NCI-H748 treated with DMSO at 0.1 percent for 48 hours (cell line): ENCODE results near the gene SAMM50.

Source experiments
- DNase-seq: peaks from one replicate; lab custom pipeline; 2025; lab: John Stamatoyannopoulos, UW

Gene SAMM50

DNA sequence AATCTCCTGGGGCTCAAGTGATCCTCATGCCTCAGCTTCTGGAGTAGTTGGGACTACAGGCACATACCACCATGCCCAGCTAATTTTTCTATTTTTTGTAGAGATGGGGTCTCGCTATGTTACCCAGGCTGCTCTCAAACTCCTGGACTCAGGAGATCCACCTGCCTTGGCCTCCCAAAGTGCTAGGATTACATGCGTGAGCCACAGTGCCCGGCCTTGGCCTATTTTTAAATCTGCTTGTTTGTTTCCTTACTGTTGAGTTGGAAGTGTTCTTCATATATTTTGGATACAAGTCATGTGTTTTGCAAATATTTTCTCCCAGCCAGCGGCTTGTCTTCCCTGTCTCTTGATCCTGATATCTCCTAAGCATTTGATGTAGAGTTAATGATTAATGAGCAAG is 73.8 kb downstream of the SAMM50 start:
- no peak for DNase-seq

DNA sequence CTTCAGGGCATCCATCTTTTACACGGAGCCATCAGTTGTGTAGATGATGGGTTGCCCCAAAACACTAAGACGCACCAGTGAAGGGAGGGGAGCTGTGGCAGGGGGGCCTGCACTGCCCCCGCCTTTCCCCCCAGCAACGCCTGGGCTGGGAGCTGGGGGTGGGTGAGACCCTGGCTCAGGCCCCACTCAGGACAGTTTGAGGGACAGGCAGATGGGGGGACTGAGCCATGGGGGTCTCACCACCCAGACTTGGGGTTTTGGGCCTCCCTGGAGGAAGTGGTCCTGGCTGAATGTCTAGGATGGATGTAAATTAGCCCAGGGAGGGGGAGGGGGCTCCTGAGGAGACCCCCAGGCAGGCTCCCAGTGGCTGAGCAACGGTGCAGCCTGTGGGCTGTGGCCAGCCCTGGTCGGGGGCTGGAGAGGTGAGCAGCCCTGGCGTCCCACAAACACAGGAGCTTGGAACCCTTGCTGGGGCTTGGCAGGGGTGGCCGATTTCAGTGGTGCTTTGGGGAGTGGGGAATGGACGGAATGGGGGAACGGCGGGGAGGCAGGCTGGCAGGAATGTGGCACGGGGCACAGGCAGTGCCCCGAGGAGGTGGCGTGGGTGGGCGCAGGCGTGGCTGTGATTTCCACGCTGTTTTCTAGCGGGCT is 74.9 kb downstream of the SAMM50 start:
- no peak for DNase-seq

DNA sequence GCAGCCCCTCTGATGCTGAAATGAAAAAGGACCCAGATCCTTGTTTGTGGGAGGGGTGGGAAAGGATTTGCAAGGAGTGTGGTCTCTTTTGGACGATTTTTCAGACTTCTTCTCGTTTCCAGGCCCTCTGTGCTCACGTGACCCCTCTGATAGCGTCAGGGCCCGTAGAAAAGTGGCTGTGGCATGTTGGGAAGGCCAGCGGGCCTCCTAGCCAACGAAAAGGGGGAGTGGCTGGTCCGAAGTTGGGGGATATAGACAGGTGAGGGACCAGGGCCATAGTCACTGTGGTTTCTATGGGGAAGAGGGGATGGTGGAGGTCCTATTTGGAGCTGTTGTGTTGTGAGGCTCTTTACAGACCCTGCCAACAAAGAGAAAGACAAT is 75.5 kb downstream of the SAMM50 start:
- no peak for DNase-seq

- DNase-seq = peak; percentile 12
These were observed 76.1 kb downstream of the SAMM50 start for GRCh38 chr22:44031158-44031952.

DNA sequence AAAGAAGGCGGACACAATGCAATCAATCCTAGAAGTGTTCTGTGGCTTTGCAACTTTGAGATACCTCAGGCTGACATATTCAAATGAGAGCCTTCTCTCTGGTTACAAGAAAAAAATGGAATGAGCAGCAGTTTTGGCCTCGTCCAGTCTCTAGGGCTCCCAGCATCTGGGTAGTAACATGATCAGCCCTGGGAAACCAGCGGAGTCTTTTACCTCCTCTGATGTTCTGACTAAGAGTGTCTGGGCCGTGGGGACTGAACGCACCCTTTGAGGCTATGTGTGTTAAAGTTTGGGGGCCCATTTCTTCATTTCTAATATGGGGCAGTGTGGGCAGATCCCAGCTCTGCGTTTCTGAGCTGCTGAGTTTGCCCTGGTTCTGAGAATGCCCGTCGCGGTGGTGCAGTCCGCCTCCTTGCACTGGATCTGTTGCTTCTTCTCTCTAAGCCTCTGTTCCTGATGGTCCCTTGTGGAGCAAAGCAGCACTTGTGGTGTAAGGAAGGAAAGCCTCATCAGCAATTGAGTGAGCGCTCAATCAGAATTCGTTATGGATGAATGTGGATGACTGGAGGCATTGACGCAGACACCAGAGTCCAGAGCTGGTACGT is 77.0 kb downstream of the SAMM50 start:
- DNase-seq = no peak

GRCh38 chr22:44033287-44033686 is 78.0 kb downstream of the SAMM50 start:
- no peak for DNase-seq

DNA sequence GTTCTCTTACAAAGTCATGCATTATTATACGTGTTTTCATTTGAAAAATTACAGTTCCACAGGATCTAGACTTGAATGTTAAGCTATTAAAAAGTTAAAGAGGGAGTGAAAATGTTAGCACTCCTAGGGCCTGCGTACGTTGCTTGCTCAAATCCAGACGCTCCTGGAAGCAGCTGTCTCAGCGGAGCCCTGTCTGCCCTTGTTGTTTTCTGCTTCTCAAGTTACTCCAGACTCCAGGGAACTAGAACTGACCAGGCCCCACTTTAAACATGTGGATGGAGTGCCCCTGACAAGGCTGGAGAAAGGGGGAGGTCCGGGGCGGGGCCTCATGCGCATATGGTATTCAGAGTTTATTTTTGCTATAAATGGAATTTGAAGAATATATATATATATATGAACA is 78.5 kb downstream of the SAMM50 start:
- no peak for DNase-seq

DNA sequence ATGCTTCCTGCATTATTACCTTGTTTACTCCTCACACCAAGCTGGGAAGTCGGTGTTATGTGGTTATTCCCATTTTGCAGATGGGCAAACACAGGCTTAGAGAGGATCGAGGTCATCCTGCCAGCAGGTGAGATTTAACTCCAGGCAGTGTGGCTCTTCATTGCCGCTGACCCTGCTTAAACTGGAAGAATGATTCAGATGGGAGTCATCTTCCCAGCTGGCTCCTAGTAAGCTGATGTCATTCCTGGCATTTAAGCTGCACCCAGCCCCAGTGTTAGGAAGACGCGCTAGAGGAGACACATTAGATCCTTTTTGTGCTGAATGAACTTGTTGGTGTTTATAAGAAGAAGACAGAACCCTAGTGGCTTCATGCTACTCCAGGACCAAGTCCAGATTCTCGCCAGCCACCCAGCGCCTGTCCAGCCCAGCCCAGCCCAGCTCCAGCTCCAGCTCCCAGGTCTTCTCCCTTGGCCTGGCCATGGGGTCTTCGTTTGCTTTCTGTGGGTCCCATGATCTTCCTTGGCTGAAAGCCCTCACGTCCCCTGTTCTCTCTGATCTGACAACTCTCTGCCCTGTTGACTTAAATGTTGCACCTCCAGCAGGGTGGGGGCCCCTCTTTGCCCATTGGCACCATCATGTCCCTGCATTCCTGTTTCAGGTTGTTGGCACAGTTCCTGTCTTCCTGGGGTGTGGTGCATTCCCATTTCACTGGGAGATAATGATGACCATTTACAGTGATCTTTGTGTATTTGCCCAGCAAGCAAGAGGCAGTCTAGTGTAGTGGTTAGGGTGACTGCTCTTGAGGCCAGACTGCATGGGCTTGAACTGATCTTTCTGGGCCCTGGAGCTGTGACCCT is 82.5 kb downstream of the SAMM50 start:
- no peak for DNase-seq

DNA sequence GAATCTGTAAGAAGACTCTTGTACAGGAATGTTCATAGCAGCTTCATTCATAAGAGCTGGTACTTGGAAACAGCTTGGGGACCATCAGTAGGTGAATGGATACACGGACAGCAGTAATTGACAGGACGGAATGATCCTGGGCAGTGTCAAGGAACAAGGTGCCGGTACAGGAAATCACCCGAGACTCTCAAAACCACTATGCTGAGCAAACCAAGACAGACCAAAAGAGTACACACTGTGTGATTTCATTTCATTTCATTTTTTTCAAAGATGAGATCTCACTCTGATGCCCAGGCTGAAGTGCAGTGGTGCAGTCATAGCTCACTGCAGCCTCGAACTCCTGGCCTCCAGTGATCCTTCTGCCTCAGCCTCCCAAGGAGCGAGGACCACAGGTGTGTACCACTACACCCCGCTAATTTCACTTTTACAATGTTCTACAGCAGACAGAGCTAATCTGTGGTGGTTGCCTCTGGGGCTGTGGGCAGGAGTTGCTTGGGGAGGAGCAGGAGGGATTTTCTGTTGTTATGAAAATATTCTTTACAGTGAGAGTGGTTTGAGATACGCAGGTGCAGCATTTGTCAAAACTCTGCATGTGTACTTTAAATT is 84.4 kb downstream of the SAMM50 start:
- no peak for DNase-seq

- DNase-seq = no peak
These were observed 87.3 kb downstream of the SAMM50 start for GRCh38 chr22:44042249-44043218.

GRCh38 chr22:44045145-44045544 is 89.9 kb downstream of the SAMM50 start:
- DNase-seq = no peak
